HUDEP-2 (cell line): ENCODE results near the gene HARBI1.

Source experiments
- DNase-seq, 76 experiments: peaks; one replicate each; lab custom pipeline; 2025; ENCODE audit not compliant: unreplicated experiment in 76 of 76; lab: John Stamatoyannopoulos, UW

The HARBI1 gene

GRCh38 chr11:46635557-46636139 lies 18.6 kb upstream of the HARBI1 start:
- no peak for DNase-seq

DNA sequence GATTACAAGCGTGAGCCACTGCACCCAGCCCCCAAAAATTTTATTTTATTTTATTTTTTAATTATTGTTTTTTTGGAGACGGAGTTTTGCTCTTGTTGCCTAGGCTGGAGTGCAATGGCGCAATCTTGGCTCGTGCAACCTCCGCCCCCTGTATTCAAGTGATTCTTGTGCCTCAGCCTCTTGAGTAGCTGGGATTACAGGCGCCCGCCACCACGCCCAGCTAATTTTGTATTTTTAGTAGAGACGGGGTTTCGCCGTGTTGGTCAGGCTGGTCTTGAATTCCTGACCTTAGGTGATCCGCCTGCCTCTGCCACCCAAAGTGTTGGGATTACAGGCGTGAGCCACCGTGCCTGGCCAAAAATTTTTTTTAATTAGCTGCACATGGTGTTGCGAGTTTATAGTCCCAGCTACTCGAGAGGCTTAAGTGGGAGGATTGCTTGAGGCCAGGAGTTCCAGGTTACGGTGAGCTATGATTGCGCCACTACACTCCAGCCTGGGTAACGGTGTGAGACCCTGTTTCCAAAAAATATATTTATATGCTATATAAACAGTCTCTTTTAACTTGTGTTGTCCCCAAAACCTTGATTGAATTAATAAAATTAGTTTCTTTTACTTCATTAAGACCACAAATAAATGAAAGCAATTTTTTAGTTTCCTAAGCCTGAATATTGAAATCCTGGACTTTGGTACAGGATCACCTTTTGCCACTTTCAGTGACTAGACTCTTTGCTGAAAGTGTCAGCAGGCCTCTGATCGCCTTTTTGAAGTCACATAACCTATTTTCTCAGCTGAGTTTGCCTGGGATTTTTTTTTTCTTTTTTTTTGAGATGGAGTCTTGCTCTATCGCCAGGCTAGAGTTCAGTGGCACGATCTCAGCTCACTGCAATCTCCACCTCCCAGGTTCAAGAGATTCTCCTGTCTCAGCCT lies 16.5 kb upstream of the HARBI1 start:
- DNase-seq = no peak

DNA sequence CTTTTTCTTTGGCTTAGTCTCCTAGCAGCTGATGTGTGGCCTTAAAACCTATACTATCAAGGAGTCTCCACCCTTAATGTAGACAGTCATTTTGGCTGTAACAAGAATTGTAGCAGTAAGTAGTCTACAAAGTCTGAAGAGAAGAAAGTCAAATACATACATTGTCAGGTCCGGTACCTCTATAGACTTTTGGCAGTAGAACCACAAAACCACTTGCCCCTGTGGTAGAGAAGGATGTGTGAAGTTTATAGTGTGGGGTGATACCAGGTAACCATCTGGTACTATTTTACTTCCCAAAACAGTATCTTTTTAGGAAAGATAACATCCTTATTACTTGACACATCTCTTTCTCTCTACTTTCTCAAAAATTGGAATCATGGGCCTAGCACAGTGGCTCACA lies 15.5 kb upstream of the HARBI1 start:
- DNase-seq = no peak

DNA sequence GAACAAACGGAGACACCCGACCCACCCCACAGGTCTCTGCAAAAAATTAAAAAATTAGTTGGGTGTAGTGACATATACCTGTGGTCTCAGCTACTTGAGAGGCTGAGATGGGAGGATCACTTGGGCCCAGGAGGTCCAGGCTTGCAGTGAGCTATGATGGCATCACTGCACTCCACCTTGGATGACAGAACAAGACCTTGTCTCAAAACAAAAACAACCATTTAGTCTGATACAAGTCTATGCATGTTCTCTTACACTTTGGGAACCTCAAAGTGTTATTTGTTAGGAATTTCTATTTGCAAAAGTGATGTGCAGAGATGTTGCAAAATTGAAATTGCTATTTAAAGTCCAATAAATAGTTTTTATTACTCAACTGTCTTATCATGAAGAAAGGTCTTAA lies 14.6 kb upstream of the HARBI1 start:
- no peak for DNase-seq

GRCh38 chr11:46630237-46630636 lies 13.2 kb upstream of the HARBI1 start:
- no peak for DNase-seq

GRCh38 chr11:46628961-46629360 lies 11.9 kb upstream of the HARBI1 start:
- no peak for DNase-seq

DNA sequence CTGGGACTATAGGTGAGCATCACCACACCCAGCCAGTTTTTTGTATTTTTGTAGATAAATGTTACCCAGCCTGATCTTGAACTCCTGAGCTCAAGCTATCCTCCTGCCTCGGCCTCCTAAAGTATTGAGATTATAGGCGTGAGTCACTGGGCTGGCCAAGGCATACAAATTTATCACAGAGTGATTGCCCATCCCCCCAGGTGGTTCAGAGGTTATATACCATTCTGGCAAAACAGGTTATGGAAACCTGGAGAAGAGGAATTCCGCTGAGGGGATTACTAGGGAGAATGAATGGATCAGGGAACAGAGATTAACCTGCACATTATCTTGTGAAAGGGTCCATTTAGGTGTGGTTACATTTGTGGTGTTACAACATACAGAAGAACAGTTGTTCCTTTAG lies 8.4 kb upstream of the HARBI1 start:
- no peak for DNase-seq

DNA sequence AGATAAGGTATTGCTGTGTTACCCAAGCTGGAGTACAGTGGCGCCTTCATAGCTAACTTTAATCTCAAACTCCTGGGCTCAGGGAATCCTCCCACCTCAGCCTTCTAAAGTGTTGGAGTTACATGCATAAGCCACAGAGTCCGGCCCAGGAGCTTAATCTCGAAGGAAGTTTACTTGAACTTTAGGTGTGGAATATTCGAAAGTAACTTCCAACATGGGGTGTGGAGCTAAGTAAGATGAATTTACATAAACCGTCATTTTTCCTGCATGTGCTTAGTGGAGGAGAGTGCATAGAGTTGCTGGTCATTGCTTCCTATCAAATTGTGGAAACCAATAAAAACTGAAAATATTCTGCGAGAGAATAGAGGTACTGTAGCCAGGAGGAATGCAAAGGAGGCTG lies 1.8 kb upstream of the HARBI1 start:
- peak in 2 of 76 experiments; percentile 11 to 19 for DNase-seq

- peak in 1 of 76 experiments; percentile 52 for DNase-seq
Measured at GRCh38 chr11:46617972-46618314, 916 bp upstream of the HARBI1 start.

DNA sequence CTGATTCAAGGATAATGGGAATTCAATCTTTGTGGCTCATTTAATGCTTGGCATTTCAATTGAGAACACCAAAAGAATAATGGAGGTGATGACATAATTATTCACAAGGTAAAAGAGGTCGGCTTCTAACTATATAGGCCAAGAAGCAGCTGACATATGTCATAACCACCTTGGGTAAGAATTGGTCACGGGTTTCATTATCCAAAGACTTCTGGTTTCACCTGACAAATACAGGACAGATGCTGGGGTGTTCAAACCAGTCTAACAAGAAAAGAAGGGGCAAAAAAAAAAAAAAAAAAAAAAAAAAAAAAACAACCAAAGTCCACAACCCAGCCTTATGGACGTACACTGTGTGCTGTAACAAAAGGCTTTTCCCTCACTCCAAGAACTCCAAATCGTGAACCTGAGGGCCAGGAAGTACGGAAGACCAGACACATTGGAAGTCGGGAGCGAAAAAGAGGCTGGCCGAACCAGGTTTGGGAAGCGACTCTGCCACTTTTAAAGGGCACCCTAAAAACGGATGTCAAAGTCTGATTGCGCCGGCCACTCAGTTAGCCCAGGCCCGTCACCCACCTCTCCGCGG lies 385 bp downstream of the HARBI1 start:
- no peak for DNase-seq

GRCh38 chr11:46615756-46616155 lies 1.3 kb downstream of the HARBI1 start:
- no peak for DNase-seq

DNA sequence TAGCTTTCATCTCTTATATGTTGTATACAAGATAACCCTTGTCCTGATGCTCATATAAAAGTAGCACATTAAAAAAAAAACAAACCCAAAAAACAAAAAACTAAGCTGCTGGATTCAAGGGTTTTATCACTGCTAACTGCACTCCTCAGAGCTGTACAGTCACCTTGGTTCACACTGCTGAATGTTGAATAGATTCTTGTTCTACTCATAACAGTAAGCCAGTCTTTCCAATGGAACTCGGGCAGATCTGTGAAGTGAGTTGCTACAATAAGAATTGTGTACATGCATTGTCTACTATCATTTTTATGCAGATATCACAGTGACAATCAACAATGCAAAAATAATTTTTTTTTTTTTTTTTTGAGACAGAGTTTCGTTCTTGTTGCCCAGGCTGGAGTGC lies 4.7 kb downstream of the HARBI1 start:
- DNase-seq = peak in 4 of 76 experiments; percentile 45 to 60 (median 53)

GRCh38 chr11:46611526-46612304 lies 5.3 kb downstream of the HARBI1 start:
- DNase-seq = peak in 74 of 76 experiments; percentile 13 to 93 (median 74)

DNA sequence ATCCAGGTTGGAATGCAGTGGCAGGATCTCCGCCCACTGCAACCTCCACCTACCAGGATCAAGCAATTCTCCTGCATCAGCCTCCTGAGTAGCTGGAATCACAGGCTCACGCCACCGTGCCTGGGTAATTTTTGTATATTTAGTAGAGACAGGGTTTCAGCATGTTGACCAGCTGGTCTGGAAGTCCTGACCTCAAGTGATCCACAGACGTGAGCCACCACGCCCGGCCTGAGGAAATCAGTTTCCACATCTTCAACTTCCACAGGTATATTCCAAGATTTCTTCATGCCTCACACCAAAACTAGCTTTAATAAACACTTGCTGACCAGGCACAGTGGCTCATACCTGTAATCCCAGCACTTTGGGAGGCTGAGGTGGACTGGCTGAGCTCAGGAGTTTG lies 7.6 kb downstream of the HARBI1 start:
- DNase-seq = no peak

DNA sequence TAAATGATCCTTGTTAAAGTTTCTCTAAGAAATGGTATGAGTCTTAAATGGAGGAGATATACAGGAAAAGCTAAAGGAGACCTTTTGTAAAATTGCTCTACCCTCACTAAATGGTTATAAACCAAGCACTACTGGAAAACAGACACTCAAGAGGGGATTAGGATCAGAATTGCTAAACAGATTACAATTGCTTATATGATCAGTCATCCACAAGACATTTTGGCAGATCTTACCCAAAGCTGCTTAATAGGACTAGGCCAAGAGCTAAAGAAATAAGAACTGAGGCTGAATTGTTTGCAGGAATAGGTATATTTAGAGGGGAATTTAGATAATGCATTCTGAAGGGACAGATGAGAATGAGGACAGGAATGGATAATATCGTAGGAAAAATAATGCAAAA lies 9.5 kb downstream of the HARBI1 start:
- no peak for DNase-seq

DNA sequence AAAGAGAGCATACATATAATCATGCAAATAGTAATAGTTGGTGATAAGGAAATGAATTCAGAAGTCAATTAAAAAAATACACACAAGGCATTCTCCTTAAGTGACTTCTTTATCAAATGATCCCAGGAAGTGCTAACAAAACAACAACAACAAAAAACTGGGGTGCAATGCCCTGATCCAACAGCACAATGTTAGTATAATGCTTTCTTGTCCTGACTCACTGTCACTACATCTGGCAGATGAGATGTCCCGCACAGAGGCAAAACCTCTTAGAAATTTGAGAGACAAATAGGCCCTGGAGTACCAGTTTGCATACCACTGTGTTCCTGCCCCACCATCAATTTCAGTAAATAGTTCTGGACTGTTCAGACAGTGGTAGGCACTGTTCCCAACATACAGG lies 12.2 kb downstream of the HARBI1 start:
- no peak for DNase-seq

DNA sequence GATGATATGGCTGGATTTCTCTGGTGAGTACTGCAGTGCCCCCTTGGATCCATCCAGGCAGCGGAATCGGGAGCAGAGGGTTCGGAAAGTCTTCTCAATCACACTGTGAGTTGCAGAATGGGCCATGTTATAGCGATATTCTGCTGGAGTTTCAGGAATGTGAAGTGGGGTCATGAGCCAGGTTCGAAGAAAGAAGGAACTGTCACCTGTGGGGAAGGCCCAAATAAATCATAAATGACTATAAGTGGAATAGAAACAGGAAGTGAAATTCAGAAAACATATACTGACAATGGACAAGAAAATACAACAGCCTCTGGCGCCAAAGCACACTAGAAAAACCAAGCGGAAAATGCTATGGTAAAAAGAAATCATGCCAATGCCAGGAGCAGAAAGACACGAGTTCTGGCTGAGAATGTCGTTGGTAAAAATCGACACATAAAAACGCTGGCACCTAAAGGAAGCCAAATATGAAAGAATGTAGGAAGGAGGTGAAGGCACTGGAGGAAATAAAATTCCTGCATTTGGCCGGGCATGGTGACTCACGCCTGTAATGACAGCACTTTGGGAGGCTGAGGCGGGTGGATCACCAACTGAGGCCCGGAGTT lies 13.2 kb downstream of the HARBI1 start:
- DNase-seq = no peak

GRCh38 chr11:46601129-46601528 lies 15.9 kb downstream of the HARBI1 start:
- no peak for DNase-seq

DNA sequence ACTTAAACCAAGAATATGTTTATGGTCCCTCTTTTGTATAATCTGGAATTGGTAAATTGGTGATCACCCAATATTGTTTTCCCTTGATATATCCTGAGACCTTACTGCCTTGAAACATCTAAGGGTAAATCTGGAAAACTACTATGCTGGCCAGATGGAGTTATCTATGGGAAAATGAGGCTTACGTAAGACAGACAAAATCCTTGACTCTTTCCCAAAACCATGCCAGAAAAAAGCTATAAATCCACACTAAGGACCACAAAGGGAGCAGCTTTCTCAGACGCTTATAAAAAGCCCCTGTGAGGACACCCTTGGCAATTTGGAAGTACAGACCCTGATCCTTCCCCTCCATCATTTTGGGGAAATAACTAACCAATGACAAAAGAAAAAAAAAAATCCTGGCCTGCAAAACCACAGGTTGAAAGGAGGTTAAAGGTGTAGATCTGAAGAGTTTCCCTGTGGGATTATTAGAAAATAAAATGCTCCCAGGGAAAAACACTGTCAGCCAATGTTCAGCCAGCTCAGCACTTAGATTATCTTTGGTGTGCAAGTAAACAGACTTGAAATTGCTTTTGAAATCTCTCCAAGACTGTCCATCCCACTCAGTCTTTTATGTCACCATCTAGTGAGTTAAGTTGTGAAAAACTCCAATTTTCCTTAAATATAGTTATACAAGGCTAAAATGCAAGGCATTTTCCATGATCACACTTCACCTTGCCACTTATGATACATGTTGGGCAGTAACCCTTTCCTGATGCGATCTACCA lies 16.6 kb downstream of the HARBI1 start:
- DNase-seq = no peak
